AG04450 (cell line): ENCODE data around the gene TSNAXIP1. TPM values are rescaled to one million over a fixed set of nuclear protein-coding genes. Genes with fewer than 3 reads are reported as not detected.

Source experiments
- CTCF ChIA-PET: fragments of 300-600, 350-600 bp; formaldehyde crosslinking; extraction: SDS; loops from one replicate; lab custom pipeline; 2022; ENCODE audit warnings: antibody characterized with exemption, inconsistent platforms; lab: Charles Lee
- POLR2A ChIA-PET: fragments of 350-600 bp; formaldehyde crosslinking; extraction: SDS; loops from one replicate; lab custom pipeline; 2021; ENCODE audit warnings: antibody characterized with exemption, inconsistent platforms; lab: Yijun Ruan, JAX
- DNase-seq: peaks from one replicate; pipeline ENCODE4 v3.0.0-alpha.2; 2011; ENCODE audit warnings: low read depth, low spot score
- H3K27ac ChIP-seq: one replicate; pipeline ENCODE4 v1.5.1; 2012; ENCODE audit warnings: low read depth, low read length, control low read depth
- H3K27me3 ChIP-seq: one replicate; pipeline ENCODE4 v1.6.0; 2012; ENCODE audit warnings: low read length; ENCODE audit not compliant: control insufficient read depth, insufficient read depth
- H3K4me3 ChIP-seq: 2 replicates; pipeline ENCODE4 v1.5.1; 2011; ENCODE audit warnings: mild to moderate bottlenecking, low read depth, low read length, control low read depth
- H3K9me3 ChIP-seq: 2 replicates; pipeline ENCODE4 v1.5.1; 2012; ENCODE audit warnings: low read length; ENCODE audit not compliant: control insufficient read depth, insufficient read depth
- polyA plus RNA-seq: library from polyadenylated mRNA; depleted of rRNA; stranded (reverse); fragments of >200 nt; gene quantifications from 2 replicates; pipeline ENCODE4 v1.2.3, GENCODE V29; 2011
- TF ChIP-seq, protein P1 (sequence below): IDR thresholded peaks from 2 replicates; pipeline ENCODE4 v1.5.1; 2011; ENCODE audit warnings: low read depth, low read length, control low read depth, inconsistent platforms

TSNAXIP1 gene
- polyA plus RNA-seq, 1 experiment, result 0.92 TPM

DNA sequence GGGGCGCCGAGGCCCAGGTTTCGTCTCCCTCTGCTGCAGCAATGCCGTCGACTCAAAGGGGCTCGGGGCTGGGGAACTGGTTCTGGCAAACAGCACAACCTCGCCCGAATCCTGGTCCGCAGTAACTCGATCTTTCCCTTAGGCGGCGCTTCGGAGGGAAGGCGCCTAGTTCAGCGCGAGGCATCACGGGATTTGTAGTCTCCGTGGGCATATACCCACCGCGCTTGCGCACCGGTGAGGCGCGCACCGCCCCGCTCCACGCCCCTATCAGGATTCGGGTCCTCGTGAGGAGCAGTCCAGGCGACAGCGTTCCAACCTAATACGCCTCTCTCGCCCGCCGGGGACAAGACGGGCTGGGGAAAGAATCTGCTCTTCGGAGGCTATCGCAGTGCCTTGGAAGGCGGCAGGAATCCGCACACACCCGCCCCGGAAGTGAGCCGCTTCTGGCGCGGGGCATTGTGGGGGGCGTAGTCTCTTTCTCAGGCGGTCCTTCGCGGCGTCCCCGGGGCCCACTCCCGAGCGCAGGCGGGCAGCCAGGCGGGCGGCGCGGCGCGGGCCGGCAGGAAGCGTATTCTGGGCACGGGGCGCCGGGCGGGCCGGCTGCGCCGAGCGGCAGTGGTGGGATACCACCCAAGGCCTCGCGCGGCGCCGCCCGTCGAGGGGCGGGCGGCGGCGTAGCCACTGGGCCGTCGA lies 35.3 kb downstream of the TSNAXIP1 start, which contains the start of gene THAP11:
TSS of gene THAP11 (plus strand) at position 505 of the 693 bp plus-strand sequence. CDS start 235 bp downstream, outside the sequence.
- Histone ChIP-seq H3K27me3 (no peaks in the 10 kb centered on the region), H3K27ac (peak within 1 kb of the TSS; percentile 93), H3K9me3 (no peaks in the 10 kb centered on the region; the same call in 1 of the 2 replicates), H3K4me3 (peak within 1 kb of the TSS; percentile 97)
- TF ChIP-seq, protein P1, sequence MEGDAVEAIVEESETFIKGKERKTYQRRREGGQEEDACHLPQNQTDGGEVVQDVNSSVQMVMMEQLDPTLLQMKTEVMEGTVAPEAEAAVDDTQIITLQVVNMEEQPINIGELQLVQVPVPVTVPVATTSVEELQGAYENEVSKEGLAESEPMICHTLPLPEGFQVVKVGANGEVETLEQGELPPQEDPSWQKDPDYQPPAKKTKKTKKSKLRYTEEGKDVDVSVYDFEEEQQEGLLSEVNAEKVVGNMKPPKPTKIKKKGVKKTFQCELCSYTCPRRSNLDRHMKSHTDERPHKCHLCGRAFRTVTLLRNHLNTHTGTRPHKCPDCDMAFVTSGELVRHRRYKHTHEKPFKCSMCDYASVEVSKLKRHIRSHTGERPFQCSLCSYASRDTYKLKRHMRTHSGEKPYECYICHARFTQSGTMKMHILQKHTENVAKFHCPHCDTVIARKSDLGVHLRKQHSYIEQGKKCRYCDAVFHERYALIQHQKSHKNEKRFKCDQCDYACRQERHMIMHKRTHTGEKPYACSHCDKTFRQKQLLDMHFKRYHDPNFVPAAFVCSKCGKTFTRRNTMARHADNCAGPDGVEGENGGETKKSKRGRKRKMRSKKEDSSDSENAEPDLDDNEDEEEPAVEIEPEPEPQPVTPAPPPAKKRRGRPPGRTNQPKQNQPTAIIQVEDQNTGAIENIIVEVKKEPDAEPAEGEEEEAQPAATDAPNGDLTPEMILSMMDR, result peak; percentile 79
- peak; percentile 85 for DNase-seq
- ChIA-PET CTCF (interaction anchor here (0.9 to 1.2 kb wide), 4 partner anchors 9 to 392 kb away, joined by 3 to 5 read pairs (median 4); no protein-coding TSS in a partner anchor), POLR2A (interaction anchor here (1.0 kb wide), 1 partner anchor 35 kb away, joined by 3 read pairs; the partner anchor contains the start of genes RANBP10 and TSNAXIP1)

DNA sequence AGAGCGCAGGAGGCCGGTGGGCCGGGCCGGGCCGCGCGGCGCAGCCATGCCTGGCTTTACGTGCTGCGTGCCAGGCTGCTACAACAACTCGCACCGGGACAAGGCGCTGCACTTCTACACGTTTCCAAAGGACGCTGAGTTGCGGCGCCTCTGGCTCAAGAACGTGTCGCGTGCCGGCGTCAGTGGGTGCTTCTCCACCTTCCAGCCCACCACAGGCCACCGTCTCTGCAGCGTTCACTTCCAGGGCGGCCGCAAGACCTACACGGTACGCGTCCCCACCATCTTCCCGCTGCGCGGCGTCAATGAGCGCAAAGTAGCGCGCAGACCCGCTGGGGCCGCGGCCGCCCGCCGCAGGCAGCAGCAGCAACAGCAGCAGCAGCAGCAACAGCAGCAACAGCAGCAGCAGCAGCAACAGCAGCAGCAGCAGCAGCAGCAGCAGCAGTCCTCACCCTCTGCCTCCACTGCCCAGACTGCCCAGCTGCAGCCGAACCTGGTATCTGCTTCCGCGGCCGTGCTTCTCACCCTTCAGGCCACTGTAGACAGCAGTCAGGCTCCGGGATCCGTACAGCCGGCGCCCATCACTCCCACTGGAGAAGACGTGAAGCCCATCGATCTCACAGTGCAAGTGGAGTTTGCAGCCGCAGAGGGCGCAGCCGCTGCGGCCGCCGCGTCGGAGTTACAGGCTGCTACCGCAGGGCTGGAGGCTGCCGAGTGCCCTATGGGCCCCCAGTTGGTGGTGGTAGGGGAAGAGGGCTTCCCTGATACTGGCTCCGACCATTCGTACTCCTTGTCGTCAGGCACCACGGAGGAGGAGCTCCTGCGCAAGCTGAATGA lies 36.0 kb downstream of the TSNAXIP1 start:
- ChIA-PET CTCF (interaction anchor here (1.0 to 1.1 kb wide), 2 partner anchors 26 to 153 kb away, joined by 3 read pairs; no protein-coding TSS in a partner anchor), POLR2A (interaction anchor here (0.6 kb wide), 1 partner anchor 384 kb away, joined by 8 read pairs; no protein-coding TSS in a partner anchor)
- TF ChIP-seq, protein P1, result peak; percentile 43
- H3K9me3 ChIP-seq, result peaks cover 4% of the 10 kb centered on the region; the same call in 1 of the 2 replicates
- DNase-seq, result no peak
- no peaks in the 10 kb centered on the region for H3K27me3 ChIP-seq
- H3K4me3 ChIP-seq, result peak overlapping the region; percentile 97
- peak overlapping the region; percentile 65 for H3K27ac ChIP-seq

DNA sequence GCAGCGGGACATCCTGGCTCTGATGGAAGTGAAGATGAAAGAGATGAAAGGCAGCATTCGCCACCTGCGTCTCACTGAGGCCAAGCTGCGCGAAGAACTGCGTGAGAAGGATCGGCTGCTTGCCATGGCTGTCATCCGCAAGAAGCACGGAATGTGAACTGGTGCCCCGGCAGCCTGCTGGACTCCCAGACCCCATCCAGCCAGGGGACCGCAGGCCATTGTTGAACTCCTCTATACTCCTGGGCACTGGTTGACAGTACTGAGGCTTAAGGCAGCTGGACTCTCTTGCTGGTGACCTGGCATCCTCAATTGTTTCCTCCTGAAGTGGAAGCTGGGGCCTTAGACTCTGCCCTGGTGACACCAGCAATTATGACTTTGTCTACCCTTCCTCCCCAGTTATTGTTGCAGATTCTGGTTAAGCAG lies 36.7 kb downstream of the TSNAXIP1 start:
- CTCF ChIA-PET, result interaction anchor here (1.0 to 1.1 kb wide), 2 partner anchors 27 to 154 kb away, joined by 3 read pairs; no protein-coding TSS in a partner anchor
- H3K27ac ChIP-seq, result peak overlapping the region; percentile 65
- TF ChIP-seq, protein P1, result no peak

DNA sequence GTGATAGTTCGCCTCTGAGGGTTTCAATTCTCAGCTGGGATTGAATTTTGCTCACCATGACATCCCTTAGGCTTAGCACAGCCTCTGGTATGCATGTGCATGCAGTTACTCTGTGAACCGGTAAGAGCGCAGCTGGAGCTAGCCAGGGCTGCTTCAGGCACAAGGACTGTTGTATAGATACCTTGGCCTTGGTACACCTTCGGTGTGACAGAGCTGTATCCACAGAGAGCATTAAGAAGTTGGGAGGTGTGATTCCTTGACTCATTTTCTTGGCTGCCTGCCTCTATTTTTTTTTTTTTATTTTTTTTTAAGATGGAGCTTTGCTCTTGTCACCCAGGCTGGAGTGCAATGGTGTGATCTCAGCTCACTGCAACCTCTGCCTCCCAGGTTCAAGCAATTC lies 37.8 kb downstream of the TSNAXIP1 start:
- H3K4me3 ChIP-seq, result peak overlapping the region; percentile 29
- TF ChIP-seq, protein P1, result no peak
- H3K9me3 ChIP-seq, result peaks cover 4% of the 10 kb centered on the region; the same call in 1 of the 2 replicates
- H3K27ac ChIP-seq, result peak overlapping the region; percentile 34
- H3K27me3 ChIP-seq, result no peaks in the 10 kb centered on the region
- ChIA-PET CTCF (interaction anchor here (1.0 to 1.6 kb wide), 4 partner anchors 28 to 323 kb away, joined by 3 to 10 read pairs (median 6); no protein-coding TSS in a partner anchor), POLR2A (interaction anchor here (0.6 to 1.1 kb wide), 5 partner anchors 12 to 76 kb away, joined by 3 to 4 read pairs (median 3); no protein-coding TSS in a partner anchor)
- DNase-seq, result no peak

More for the DNA sequence above, 36.7 kb downstream of the TSNAXIP1 start:
- no peak for DNase-seq
- peaks cover 4% of the 10 kb centered on the region; the same call in 1 of the 2 replicates for H3K9me3 ChIP-seq
- POLR2A ChIA-PET, result interaction anchor here (0.6 kb wide), 2 partner anchors 27 to 383 kb away, joined by 3 to 8 read pairs; no protein-coding TSS in a partner anchor
- H3K4me3 ChIP-seq, result peak overlapping the region; percentile 97
- no peaks in the 10 kb centered on the region for H3K27me3 ChIP-seq
